NCI-H146 (cell line): ENCODE measurements around the gene CD93.

Experiments
- DNase-seq: peaks from one replicate; lab custom pipeline; 2025; lab: John Stamatoyannopoulos, UW

CD93 gene

GRCh38 chr20:23086056-23086566 lies at the start of gene CD93:
Gene CD93, minus strand, starts transcription at chr20:23086324. Its CDS starts 132 bp downstream, at chr20:23086192.
- DNase-seq = peak; percentile 72

GRCh38 chr20:23133560-23133998 lies 47.5 kb upstream of the CD93 start:
- DNase-seq = peak; percentile 54

- DNase-seq = no peak
Observed at GRCh38 chr20:23132930-23133559, 46.9 kb upstream of the CD93 start.

- no peak for DNase-seq
Observed at GRCh38 chr20:23132293-23132929, 46.3 kb upstream of the CD93 start.

- DNase-seq = no peak
Observed at GRCh38 chr20:23131766-23132165, 45.6 kb upstream of the CD93 start.

GRCh38 chr20:23130622-23131140 lies 44.6 kb upstream of the CD93 start:
- DNase-seq = no peak

- DNase-seq = no peak
Observed at GRCh38 chr20:23129891-23130621, 43.9 kb upstream of the CD93 start.

GRCh38 chr20:23129266-23129665 lies 43.1 kb upstream of the CD93 start:
- DNase-seq = peak; percentile 21

- peak; percentile 16 for DNase-seq
Observed at GRCh38 chr20:23128461-23129125, 42.5 kb upstream of the CD93 start.

- DNase-seq = no peak
Observed at GRCh38 chr20:23127506-23128279, 41.6 kb upstream of the CD93 start.

GRCh38 chr20:23126281-23127061 lies 40.3 kb upstream of the CD93 start:
- DNase-seq = no peak

- DNase-seq = peak; percentile 19
Observed at GRCh38 chr20:23125625-23126191, 39.6 kb upstream of the CD93 start.

- peak; percentile 80 for DNase-seq
Observed at GRCh38 chr20:23125159-23125558, 39.0 kb upstream of the CD93 start.

- DNase-seq = no peak
Observed at GRCh38 chr20:23123886-23124285, 37.8 kb upstream of the CD93 start.

GRCh38 chr20:23122796-23123655 lies 36.9 kb upstream of the CD93 start:
- no peak for DNase-seq

- DNase-seq = no peak
Observed at GRCh38 chr20:23122321-23122720, 36.2 kb upstream of the CD93 start.

GRCh38 chr20:23121751-23122320 lies 35.7 kb upstream of the CD93 start:
- no peak for DNase-seq

- no peak for DNase-seq
Observed at GRCh38 chr20:23120936-23121750, 35.0 kb upstream of the CD93 start.
